Mesothelial cell of epicardium (in vitro differentiated cells): ENCODE results near the gene TRIM14. TPM values are rescaled to one million over a fixed set of nuclear protein-coding genes. Genes with fewer than 3 reads are reported as not detected.
"Not testable (repeated sequence)": the region's sequence is repeated elsewhere in the genome, so short reads cannot be mapped to it uniquely, and the experiment has no call there.

Experiments used
- DNase-seq, 2 experiments: peaks; one replicate each; pipeline ENCODE4 v3.0.0; 2021; ENCODE audit warnings: low spot score in 2 of 2; ENCODE audit not compliant: unreplicated experiment in 2 of 2
- H3K27ac Mint-ChIP-seq: 2 replicates; pipeline ENCODE4 v1.8.0; 2021; ENCODE audit warnings: mixed read lengths
- H3K27me3 Mint-ChIP-seq: 2 replicates; pipeline ENCODE4 v1.8.0; 2021; ENCODE audit warnings: low read depth, mixed read lengths
- H3K36me3 Mint-ChIP-seq: 2 replicates; pipeline ENCODE4 v1.8.0; 2021; ENCODE audit warnings: mixed read lengths
- H3K4me1 Mint-ChIP-seq: 2 replicates; pipeline ENCODE4 v1.8.0; 2021; ENCODE audit warnings: mixed read lengths
- H3K4me3 Mint-ChIP-seq: 2 replicates; pipeline ENCODE4 v1.8.0; 2021; ENCODE audit warnings: mild to moderate bottlenecking, moderate library complexity, mixed read lengths
- H3K9me3 Mint-ChIP-seq: 2 replicates; pipeline ENCODE4 v1.8.0; 2021; ENCODE audit warnings: mixed read lengths
- CTCF ChIP-seq: fragments of 200-600 bp; sonication (generic); IDR thresholded peaks from one replicate; pipeline ENCODE4 v1.5.0; 2021; ENCODE audit warnings: antibody characterized with exemption; ENCODE audit not compliant: unreplicated experiment
- total RNA-seq: library from RNA; stranded (reverse); gene quantifications from 3 replicates; pipeline ENCODE4 v1.2.1, GENCODE V29; 2021

TRIM14 gene
- total RNA-seq, 1 donor from 2014 or later = 10.1 TPM

GRCh38 chr9:98132806-98133631 is 14.0 kb upstream of the TRIM14 start:
- H3K36me3 Mint-ChIP-seq = no peaks in the 10 kb centered on the region
- no peak for DNase-seq
- H3K4me3 Mint-ChIP-seq = no peak overlapping the region
- TF ChIP-seq CTCF = no peak
- no peaks in the 10 kb centered on the region for H3K4me1 Mint-ChIP-seq
- no peak overlapping the region for H3K27ac Mint-ChIP-seq
- H3K27me3 Mint-ChIP-seq = no peaks in the 10 kb centered on the region
- no peaks in the 10 kb centered on the region for H3K9me3 Mint-ChIP-seq

GRCh38 chr9:98132158-98132557 is 13.1 kb upstream of the TRIM14 start:
- Mint-ChIP-seq H3K9me3 (no peaks in the 10 kb centered on the region), H3K36me3 (no peaks in the 10 kb centered on the region), H3K4me3 (no peak overlapping the region), H3K4me1 (no peaks in the 10 kb centered on the region), H3K27ac (no peak overlapping the region), H3K27me3 (no peaks in the 10 kb centered on the region)
- DNase-seq = no peak
- no peak for TF ChIP-seq CTCF

- Mint-ChIP-seq H3K27me3 (no peaks in the 10 kb centered on the region), H3K36me3 (peaks cover 4% of the 10 kb centered on the region), H3K27ac (no peak overlapping the region), H3K9me3 (no peaks in the 10 kb centered on the region), H3K4me3 (no peak overlapping the region), H3K4me1 (no peaks in the 10 kb centered on the region)
- no peak for DNase-seq
- no peak for TF ChIP-seq CTCF
Measured at GRCh38 chr9:98130576-98131228, 11.7 kb upstream of the TRIM14 start.

GRCh38 chr9:98130060-98130459 is 11.0 kb upstream of the TRIM14 start:
- H3K4me3 Mint-ChIP-seq, H3K36me3 Mint-ChIP-seq, H3K4me1 Mint-ChIP-seq: not testable (repeated sequence)

GRCh38 chr9:98129451-98129881 is 10.4 kb upstream of the TRIM14 start:
- Mint-ChIP-seq H3K9me3 (no peaks in the 10 kb centered on the region), H3K27me3 (no peaks in the 10 kb centered on the region), H3K4me3 (no peak overlapping the region), H3K4me1 (no peaks in the 10 kb centered on the region), H3K36me3 (peaks cover 6% of the 10 kb centered on the region), H3K27ac (no peak overlapping the region)
- TF ChIP-seq CTCF = no peak
- DNase-seq = no peak

More at GRCh38 chr9:98130060-98130459, 11.0 kb upstream of the TRIM14 start:
- H3K27ac Mint-ChIP-seq, DNase-seq, H3K27me3 Mint-ChIP-seq, H3K9me3 Mint-ChIP-seq: not testable (repeated sequence)

GRCh38 chr9:98128316-98128715 is 9.3 kb upstream of the TRIM14 start:
- no peak overlapping the region for H3K27ac Mint-ChIP-seq

More at GRCh38 chr9:98128316-98128715, 9.3 kb upstream of the TRIM14 start:
- Mint-ChIP-seq H3K9me3 (no peaks in the 10 kb centered on the region), H3K27me3 (no peaks in the 10 kb centered on the region), H3K36me3 (peaks cover 6% of the 10 kb centered on the region), H3K4me1 (no peaks in the 10 kb centered on the region), H3K4me3 (no peak overlapping the region)
- no peak for TF ChIP-seq CTCF
- no peak for DNase-seq
